ENCODE data around the gene RELCH.

RELCH gene, protein sequence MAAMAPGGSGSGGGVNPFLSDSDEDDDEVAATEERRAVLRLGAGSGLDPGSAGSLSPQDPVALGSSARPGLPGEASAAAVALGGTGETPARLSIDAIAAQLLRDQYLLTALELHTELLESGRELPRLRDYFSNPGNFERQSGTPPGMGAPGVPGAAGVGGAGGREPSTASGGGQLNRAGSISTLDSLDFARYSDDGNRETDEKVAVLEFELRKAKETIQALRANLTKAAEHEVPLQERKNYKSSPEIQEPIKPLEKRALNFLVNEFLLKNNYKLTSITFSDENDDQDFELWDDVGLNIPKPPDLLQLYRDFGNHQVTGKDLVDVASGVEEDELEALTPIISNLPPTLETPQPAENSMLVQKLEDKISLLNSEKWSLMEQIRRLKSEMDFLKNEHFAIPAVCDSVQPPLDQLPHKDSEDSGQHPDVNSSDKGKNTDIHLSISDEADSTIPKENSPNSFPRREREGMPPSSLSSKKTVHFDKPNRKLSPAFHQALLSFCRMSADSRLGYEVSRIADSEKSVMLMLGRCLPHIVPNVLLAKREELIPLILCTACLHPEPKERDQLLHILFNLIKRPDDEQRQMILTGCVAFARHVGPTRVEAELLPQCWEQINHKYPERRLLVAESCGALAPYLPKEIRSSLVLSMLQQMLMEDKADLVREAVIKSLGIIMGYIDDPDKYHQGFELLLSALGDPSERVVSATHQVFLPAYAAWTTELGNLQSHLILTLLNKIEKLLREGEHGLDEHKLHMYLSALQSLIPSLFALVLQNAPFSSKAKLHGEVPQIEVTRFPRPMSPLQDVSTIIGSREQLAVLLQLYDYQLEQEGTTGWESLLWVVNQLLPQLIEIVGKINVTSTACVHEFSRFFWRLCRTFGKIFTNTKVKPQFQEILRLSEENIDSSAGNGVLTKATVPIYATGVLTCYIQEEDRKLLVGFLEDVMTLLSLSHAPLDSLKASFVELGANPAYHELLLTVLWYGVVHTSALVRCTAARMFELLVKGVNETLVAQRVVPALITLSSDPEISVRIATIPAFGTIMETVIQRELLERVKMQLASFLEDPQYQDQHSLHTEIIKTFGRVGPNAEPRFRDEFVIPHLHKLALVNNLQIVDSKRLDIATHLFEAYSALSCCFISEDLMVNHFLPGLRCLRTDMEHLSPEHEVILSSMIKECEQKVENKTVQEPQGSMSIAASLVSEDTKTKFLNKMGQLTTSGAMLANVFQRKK

DNA sequence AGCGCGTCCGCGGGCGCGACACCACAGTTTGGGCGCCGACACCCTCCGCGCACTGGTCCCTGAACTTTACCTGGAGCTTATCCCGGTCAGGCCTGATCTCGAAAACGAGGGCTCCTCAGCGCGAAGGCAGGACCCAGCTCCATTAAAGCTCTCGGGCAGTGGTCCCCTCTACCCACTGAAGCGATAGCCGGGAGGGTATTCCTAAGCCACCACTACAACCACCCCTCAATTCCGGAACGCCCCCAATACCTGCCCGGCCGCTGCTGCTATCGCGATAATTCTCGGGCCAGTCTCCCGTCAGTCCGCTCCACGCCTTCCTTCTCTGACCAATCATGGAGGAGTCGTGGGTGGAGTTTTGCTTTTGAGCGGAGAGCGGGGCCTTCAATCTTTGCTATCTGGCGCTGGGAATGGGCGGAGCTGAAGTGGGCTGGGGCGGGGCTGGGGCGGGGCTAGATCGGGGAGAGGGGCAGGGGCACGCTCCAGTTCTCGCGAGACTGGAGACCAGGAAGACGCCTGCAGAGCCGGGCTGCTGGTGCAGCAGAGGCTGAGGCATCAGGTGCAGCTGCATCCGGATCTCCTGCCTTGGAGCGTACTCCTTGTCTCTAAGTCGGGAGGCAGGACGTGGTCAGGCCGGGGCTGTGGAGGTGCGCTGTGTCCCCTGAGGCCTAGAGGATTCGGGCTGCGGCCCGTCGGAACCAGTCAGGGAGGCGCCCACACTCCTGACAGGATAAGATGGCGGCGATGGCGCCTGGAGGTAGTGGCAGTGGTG is at the start of gene RELCH, which contains the start of gene PIGN:
RELCH (plus strand) TSS at position 482 of the 769 bp plus-strand sequence; CDS start at position 733, 251 bp downstream.
PIGN (minus strand) TSS at position 283 of the 769 bp plus-strand sequence. CDS start 25,703 bp downstream, outside the sequence.
- H3K4me3 ChIP-seq (ENCODE audit: low read depth, low read length), result peak within 1 kb of the TSS; percentile 99
- no peaks in the 10 kb centered on the region for H3K27me3 ChIP-seq (ENCODE audit: control insufficient read depth, insufficient read depth, low read length)
- H3K27ac ChIP-seq, result peak within 1 kb of the TSS; percentile 86
- peak within 1 kb of the TSS; percentile 98 for H3K4me2 ChIP-seq (ENCODE audit: low read length)
- H2AFZ ChIP-seq, result peak within 1 kb of the TSS; percentile 93
- H3K36me3 ChIP-seq (ENCODE audit: control insufficient read depth, insufficient read depth, low read length), result no peaks in the 10 kb centered on the region
- H3K9ac ChIP-seq, result peak within 1 kb of the TSS; percentile 78
- TF ChIP-seq, protein P1, sequence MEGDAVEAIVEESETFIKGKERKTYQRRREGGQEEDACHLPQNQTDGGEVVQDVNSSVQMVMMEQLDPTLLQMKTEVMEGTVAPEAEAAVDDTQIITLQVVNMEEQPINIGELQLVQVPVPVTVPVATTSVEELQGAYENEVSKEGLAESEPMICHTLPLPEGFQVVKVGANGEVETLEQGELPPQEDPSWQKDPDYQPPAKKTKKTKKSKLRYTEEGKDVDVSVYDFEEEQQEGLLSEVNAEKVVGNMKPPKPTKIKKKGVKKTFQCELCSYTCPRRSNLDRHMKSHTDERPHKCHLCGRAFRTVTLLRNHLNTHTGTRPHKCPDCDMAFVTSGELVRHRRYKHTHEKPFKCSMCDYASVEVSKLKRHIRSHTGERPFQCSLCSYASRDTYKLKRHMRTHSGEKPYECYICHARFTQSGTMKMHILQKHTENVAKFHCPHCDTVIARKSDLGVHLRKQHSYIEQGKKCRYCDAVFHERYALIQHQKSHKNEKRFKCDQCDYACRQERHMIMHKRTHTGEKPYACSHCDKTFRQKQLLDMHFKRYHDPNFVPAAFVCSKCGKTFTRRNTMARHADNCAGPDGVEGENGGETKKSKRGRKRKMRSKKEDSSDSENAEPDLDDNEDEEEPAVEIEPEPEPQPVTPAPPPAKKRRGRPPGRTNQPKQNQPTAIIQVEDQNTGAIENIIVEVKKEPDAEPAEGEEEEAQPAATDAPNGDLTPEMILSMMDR (IDR thresholded peaks at IDR 0.05), result no peak
- H3K9me3 ChIP-seq (ENCODE audit: control insufficient read depth, low read length), result no peaks in the 10 kb centered on the region
- H3K4me1 ChIP-seq, result peaks cover 7% of the 10 kb centered on the region
- peaks cover 45% of the 10 kb centered on the region for H3K79me2 ChIP-seq

DNA sequence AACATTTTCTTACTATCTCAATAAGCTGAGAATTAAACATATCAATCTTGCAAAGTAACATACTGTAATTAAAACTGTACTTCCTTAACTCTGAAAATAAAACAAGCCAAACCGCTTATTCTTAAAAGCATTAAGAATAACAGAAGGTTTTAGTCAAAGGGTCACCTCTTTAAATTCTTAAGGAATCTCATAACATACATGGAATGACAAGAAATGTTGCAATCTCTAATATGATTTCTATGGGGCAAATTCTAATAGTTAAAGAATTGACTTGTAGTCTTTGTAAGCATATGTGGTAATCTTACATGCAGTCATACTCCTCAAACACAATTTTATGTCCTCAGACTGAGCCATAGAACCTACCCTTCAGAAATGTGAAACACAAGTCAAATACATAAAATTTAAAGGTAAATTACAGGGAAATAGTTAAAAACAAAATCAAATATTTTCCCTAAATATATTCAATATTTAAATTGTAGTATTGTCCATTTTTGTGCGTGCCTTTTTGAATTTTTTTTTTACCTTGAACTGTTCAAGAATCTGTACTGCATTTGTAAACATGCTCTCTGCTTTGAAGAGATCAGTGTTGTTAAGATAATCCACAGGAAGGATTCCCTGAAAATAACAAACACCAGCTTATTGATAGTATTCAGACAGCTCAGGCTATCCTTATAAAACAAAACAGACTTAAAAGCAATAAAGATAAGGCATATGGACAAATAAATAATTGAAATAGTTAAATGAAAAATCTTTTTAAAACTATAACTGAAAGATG is 48.4 kb upstream of the RELCH start:
- Histone ChIP-seq H3K27ac (no peak overlapping the region), H3K9me3 (ENCODE audit: control insufficient read depth, low read length) (no peaks in the 10 kb centered on the region), H3K79me2 (no peaks in the 10 kb centered on the region), H3K9ac (no peak overlapping the region), H3K27me3 (ENCODE audit: control insufficient read depth, insufficient read depth, low read length) (no peaks in the 10 kb centered on the region), H2AFZ (no peak overlapping the region), H3K4me1 (no peaks in the 10 kb centered on the region), H3K4me2 (ENCODE audit: low read length) (no peak overlapping the region), H3K36me3 (ENCODE audit: control insufficient read depth, insufficient read depth, low read length) (no peaks in the 10 kb centered on the region), H3K4me3 (ENCODE audit: low read depth, low read length) (no peak overlapping the region)
- TF ChIP-seq, protein P1 (IDR thresholded peaks at IDR 0.05), result no peak

DNA sequence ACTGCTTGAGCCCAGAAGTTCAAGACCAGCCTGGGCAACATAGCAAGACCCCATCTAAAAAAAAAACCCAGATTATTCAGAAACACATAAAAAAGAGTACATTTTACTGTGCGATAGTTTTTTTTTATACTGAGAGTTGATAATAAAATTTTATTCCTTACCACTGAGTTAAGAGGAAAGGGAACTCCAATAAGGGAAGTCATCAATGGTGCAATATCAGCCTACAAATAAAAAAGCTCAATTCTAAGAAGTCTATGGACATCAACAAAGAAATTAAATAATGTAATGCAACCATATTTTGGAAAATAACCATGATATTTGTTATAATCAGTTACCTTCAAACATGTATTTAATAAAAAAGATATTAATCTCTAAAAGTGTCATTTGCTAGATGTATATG is 46.8 kb upstream of the RELCH start:
- H3K4me2 ChIP-seq (ENCODE audit: low read length), result no peak overlapping the region
- no peaks in the 10 kb centered on the region for H3K36me3 ChIP-seq (ENCODE audit: control insufficient read depth, insufficient read depth, low read length)
- no peak overlapping the region for H3K9ac ChIP-seq
- no peak overlapping the region for H3K4me3 ChIP-seq (ENCODE audit: low read depth, low read length)
- no peak overlapping the region for H2AFZ ChIP-seq
- H3K27ac ChIP-seq, result no peak overlapping the region
- no peaks in the 10 kb centered on the region for H3K9me3 ChIP-seq (ENCODE audit: control insufficient read depth, low read length)
- TF ChIP-seq, protein P1 (IDR thresholded peaks at IDR 0.05), result no peak
- H3K4me1 ChIP-seq, result no peaks in the 10 kb centered on the region
- H3K79me2 ChIP-seq, result no peaks in the 10 kb centered on the region
- no peaks in the 10 kb centered on the region for H3K27me3 ChIP-seq (ENCODE audit: control insufficient read depth, insufficient read depth, low read length)

DNA sequence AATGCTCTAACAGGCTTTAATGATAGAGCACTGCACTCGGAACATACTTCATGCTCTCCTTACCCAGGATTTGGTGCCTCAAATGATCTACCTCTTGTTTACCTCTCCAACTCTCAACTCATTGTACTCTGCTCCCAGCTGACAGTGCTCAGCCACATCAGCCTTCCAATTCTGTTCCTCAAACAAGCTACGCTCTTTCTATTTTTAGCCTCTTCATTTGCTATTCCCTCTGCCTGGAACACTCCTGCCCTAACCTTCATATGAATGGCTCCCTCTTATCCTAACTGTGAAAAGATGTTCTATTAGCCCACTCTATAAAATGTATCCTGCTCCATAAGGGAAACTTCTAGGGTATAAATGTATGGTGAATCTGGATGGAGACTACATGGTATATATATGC is 42.7 kb upstream of the RELCH start:
- Histone ChIP-seq H3K79me2 (no peaks in the 10 kb centered on the region), H3K36me3 (ENCODE audit: control insufficient read depth, insufficient read depth, low read length) (no peaks in the 10 kb centered on the region), H3K4me1 (no peaks in the 10 kb centered on the region), H2AFZ (no peak overlapping the region), H3K4me3 (ENCODE audit: low read depth, low read length) (no peak overlapping the region), H3K4me2 (ENCODE audit: low read length) (no peak overlapping the region), H3K9me3 (ENCODE audit: control insufficient read depth, low read length) (no peaks in the 10 kb centered on the region), H3K27me3 (ENCODE audit: control insufficient read depth, insufficient read depth, low read length) (no peaks in the 10 kb centered on the region), H3K27ac (no peak overlapping the region), H3K9ac (no peak overlapping the region)
- TF ChIP-seq, protein P1 (IDR thresholded peaks at IDR 0.05), result no peak
